H9 (cell line): ENCODE measurements around the gene NAXD. TPM values are rescaled to one million over a fixed set of nuclear protein-coding genes. Genes with fewer than 3 reads are reported as not detected.

Source experiments
- DNase-seq: peaks from one replicate; pipeline ENCODE4 v3.0.0-alpha.2; 2017
- H2AFZ ChIP-seq: one replicate; pipeline ENCODE4 v1.6.1; 2013; ENCODE audit warnings: mild to moderate bottlenecking, low read length, control low read depth, moderate library complexity
- H2AK5ac ChIP-seq: 2 replicates; pipeline ENCODE4 v1.6.1; 2013; ENCODE audit warnings: low read length, control low read depth, mixed read lengths; ENCODE audit not compliant: insufficient read length
- H2BK120ac ChIP-seq: one replicate; pipeline ENCODE4 v1.6.1; 2013; ENCODE audit warnings: low read depth, mild to moderate bottlenecking, low read length, control low read depth, inconsistent platforms; ENCODE audit not compliant: poor library complexity, severe bottlenecking
- H2BK12ac ChIP-seq: 2 replicates; pipeline ENCODE4 v1.6.1; 2013; ENCODE audit warnings: low read length, control low read depth, mixed read lengths, low read depth; ENCODE audit not compliant: insufficient read length
- H2BK15ac ChIP-seq: 2 replicates; pipeline ENCODE4 v1.6.1; 2013; ENCODE audit warnings: low read depth, low read length, control low read depth
- H2BK20ac ChIP-seq: one replicate; pipeline ENCODE4 v1.6.1; 2013; ENCODE audit warnings: low read depth, mild to moderate bottlenecking, low read length, control low read depth, inconsistent platforms; ENCODE audit not compliant: poor library complexity, severe bottlenecking
- H2BK5ac ChIP-seq: 2 replicates; pipeline ENCODE4 v1.6.1; 2013; ENCODE audit warnings: low read length, control low read depth, mixed read lengths; ENCODE audit not compliant: insufficient read length
- H3K14ac ChIP-seq: 2 replicates; pipeline ENCODE4 v1.6.1; 2013; ENCODE audit warnings: low read length, control low read depth; ENCODE audit not compliant: insufficient read depth
- H3K18ac ChIP-seq: 2 replicates; pipeline ENCODE4 v1.6.1; 2013; ENCODE audit warnings: low read depth, mild to moderate bottlenecking, mixed read lengths, low read length, control low read depth; ENCODE audit not compliant: insufficient read length
- H3K23ac ChIP-seq: 2 replicates; pipeline ENCODE4 v1.6.1; 2013; ENCODE audit warnings: low read length, control low read depth, mixed read lengths, low read depth; ENCODE audit not compliant: insufficient read length
- H3K23me2 ChIP-seq: 2 replicates; pipeline ENCODE4 v1.6.1; 2013; ENCODE audit warnings: low read depth, mild to moderate bottlenecking, mixed read lengths, low read length, control low read depth; ENCODE audit not compliant: insufficient read length, poor library complexity, severe bottlenecking
- H3K27ac ChIP-seq: 2 replicates; pipeline ENCODE4 v1.5.1; 2013; ENCODE audit warnings: low read length, control low read depth, mixed read lengths, low read depth; ENCODE audit not compliant: insufficient read length
- H3K27me3 ChIP-seq: 2 replicates; pipeline ENCODE4 v1.6.1; 2013; ENCODE audit warnings: low read length, control low read depth, inconsistent platforms; ENCODE audit not compliant: insufficient read depth
- H3K4ac ChIP-seq: 2 replicates; pipeline ENCODE4 v1.6.1; 2013; ENCODE audit warnings: low read depth, mild to moderate bottlenecking, control low read depth, inconsistent platforms, low read length, moderate library complexity
- H3K4me1 ChIP-seq: 2 replicates; pipeline ENCODE4 v1.6.1; 2013; ENCODE audit warnings: low read length, control low read depth, inconsistent platforms; ENCODE audit not compliant: insufficient read depth
- H3K4me2 ChIP-seq: 2 replicates; pipeline ENCODE4 v1.6.1; 2013; ENCODE audit warnings: low read length, control low read depth, mixed read lengths; ENCODE audit not compliant: insufficient read length, insufficient read depth
- H3K56ac ChIP-seq: 2 replicates; pipeline ENCODE4 v1.6.1; 2013; ENCODE audit warnings: low read depth, mild to moderate bottlenecking, mixed read lengths, low read length, control low read depth; ENCODE audit not compliant: insufficient read length
- H3K79me1 ChIP-seq: 2 replicates; pipeline ENCODE4 v1.6.1; 2013; ENCODE audit warnings: low read depth, mild to moderate bottlenecking, moderate library complexity, low read length, control low read depth, inconsistent platforms; ENCODE audit not compliant: insufficient read depth, poor library complexity, severe bottlenecking
- H3K79me2 ChIP-seq: 2 replicates; pipeline ENCODE4 v1.6.1; 2013; ENCODE audit warnings: low read length, control low read depth, inconsistent platforms; ENCODE audit not compliant: insufficient read depth
- H3K9ac ChIP-seq: 2 replicates; pipeline ENCODE4 v1.6.1; 2013; ENCODE audit warnings: low read length, control low read depth, mixed read lengths; ENCODE audit not compliant: insufficient read length; ENCODE audit errors: extremely low read depth
- H3K9me3 ChIP-seq: one replicate; pipeline ENCODE4 v1.6.1; 2013; ENCODE audit warnings: low read depth, low read length, inconsistent platforms; ENCODE audit not compliant: control insufficient read depth
- H3T11ph ChIP-seq: one replicate; pipeline ENCODE4 v1.6.1; 2013; ENCODE audit warnings: mild to moderate bottlenecking, low read length, control low read depth, inconsistent platforms
- H4K20me1 ChIP-seq: one replicate; pipeline ENCODE4 v1.6.1; 2013; ENCODE audit not compliant: control insufficient read depth, insufficient read length, insufficient read depth
- H4K5ac ChIP-seq: 2 replicates; pipeline ENCODE4 v1.6.1; 2013; ENCODE audit warnings: low read depth, mild to moderate bottlenecking, mixed read lengths, low read length, control low read depth; ENCODE audit not compliant: insufficient read length
- H4K8ac ChIP-seq: replicated peaks from 2 replicates; pipeline ENCODE4 v1.6.1; 2013; ENCODE audit warnings: low read length, control low read depth, mixed read lengths, low read depth; ENCODE audit not compliant: insufficient read length
- H4K91ac ChIP-seq: 2 replicates; pipeline ENCODE4 v1.6.1; 2013; ENCODE audit warnings: low read depth, mild to moderate bottlenecking, moderate library complexity, mixed read lengths, low read length, control low read depth; ENCODE audit not compliant: insufficient read length
- H3K27ac Mint-ChIP-seq, 3 experiments: 2 replicates in 2 of 3; 3 replicates in 1 of 3; pipeline ENCODE4 v1.8.0; 2020 to 2021; ENCODE audit warnings: mixed read lengths in 3 of 3, mild to moderate bottlenecking in 1 of 3, moderate library complexity in 1 of 3
- H3K27me3 Mint-ChIP-seq: 2 replicates; pipeline ENCODE4 v1.8.0; 2021; ENCODE audit warnings: low read depth, mild to moderate bottlenecking, moderate library complexity, mixed read lengths
- H3K36me3 Mint-ChIP-seq, 3 experiments: 2 replicates in 2 of 3; 3 replicates in 1 of 3; pipeline ENCODE4 v1.8.0; 2020 to 2021; ENCODE audit warnings: low read depth in 3 of 3, mixed read lengths in 3 of 3; ENCODE audit not compliant: insufficient read depth in 1 of 3
- H3K4me1 Mint-ChIP-seq, 2 experiments: 2 replicates each; pipeline ENCODE4 v1.8.0; 2020; ENCODE audit warnings: mixed read lengths in 2 of 2
- H3K4me3 Mint-ChIP-seq, 2 experiments: 2 replicates in 1 of 2; 3 replicates in 1 of 2; pipeline ENCODE4 v1.8.0; 2020 to 2021; ENCODE audit warnings: mild to moderate bottlenecking in 2 of 2, mixed read lengths in 2 of 2, moderate library complexity in 1 of 2
- H3K9me3 Mint-ChIP-seq, 2 experiments: 2 replicates in 1 of 2; 3 replicates in 1 of 2; pipeline ENCODE4 v1.8.0; 2020; ENCODE audit warnings: mild to moderate bottlenecking in 2 of 2, mixed read lengths in 2 of 2, moderate library complexity in 1 of 2
- CTCF ChIP-seq: fragments of 200-600 bp; sonication (generic); conservative IDR thresholded peaks from 3 replicates; pipeline ENCODE4 v1.8.0; 2021; ENCODE audit warnings: antibody characterized with exemption, mild to moderate bottlenecking
- WGBS: extraction: QIAGEN DNeasy Blood & Tissue Kit; methylation state at CpG from one replicate; pipeline ENCODE4 v1.1.7; 2013; ENCODE audit warnings: missing lambda C conversion rate, low lambda C conversion rate, mixed read lengths; ENCODE audit not compliant: insufficient read length; ENCODE audit errors: extremely low coverage; 5-methylcytosine and 5-hydroxymethylcytosine counted together
- total RNA-seq: library from RNA; stranded (reverse); gene quantifications from 2 replicates; pipeline ENCODE4 v1.2.1, GENCODE V29; 2021

NAXD gene
- total RNA-seq, 1 experiment from 2014 or later, result 25.5 TPM

- no peak for DNase-seq
- H3K14ac ChIP-seq, result no peak overlapping the region
- no peak overlapping the region for H3K4ac ChIP-seq
- no peak overlapping the region for H4K5ac ChIP-seq
- no peak overlapping the region for H3K4me2 ChIP-seq
- TF ChIP-seq CTCF, result no peak
- H4K91ac ChIP-seq, result no peak overlapping the region
- H2BK120ac ChIP-seq, result no peak overlapping the region
- no peaks in the 10 kb centered on the region for H3K27me3 ChIP-seq
- no peaks in the 10 kb centered on the region for H3K9me3 ChIP-seq
- no CpG with 5 or more reads among the region's 3 CpGs for WGBS
- H3K9ac ChIP-seq, result no peak overlapping the region
- no peaks in the 10 kb centered on the region for H3K79me1 ChIP-seq
- no peak overlapping the region for H3K56ac ChIP-seq
- H3K23ac ChIP-seq, result no peak overlapping the region
- H2AK5ac ChIP-seq, result no peak overlapping the region
- peaks cover 8 to 13% of the 10 kb centered on the region in 2 experiments for H3K4me1 Mint-ChIP-seq
- H2BK5ac ChIP-seq, result no peak overlapping the region
- H3T11ph ChIP-seq, result no peak overlapping the region
- H2BK12ac ChIP-seq, result no peak overlapping the region
- no peaks in the 10 kb centered on the region for H3K4me1 ChIP-seq
- no peaks in the 10 kb centered on the region for H3K36me3 Mint-ChIP-seq
- no peak overlapping the region for H2AFZ ChIP-seq
- H3K79me2 ChIP-seq, result no peaks in the 10 kb centered on the region
- H2BK20ac ChIP-seq, result no peak overlapping the region
- no peak overlapping the region for H2BK15ac ChIP-seq
- no peaks in the 10 kb centered on the region for H4K20me1 ChIP-seq
- no peak overlapping the region for H3K18ac ChIP-seq
- no peak overlapping the region for H3K27ac Mint-ChIP-seq
- no peak overlapping the region for H3K4me3 Mint-ChIP-seq
- no peaks in the 10 kb centered on the region for H3K23me2 ChIP-seq
- no peaks in the 10 kb centered on the region for H3K27me3 Mint-ChIP-seq
- H3K9me3 Mint-ChIP-seq, result no peaks in the 10 kb centered on the region
- no peak overlapping the region for H4K8ac ChIP-seq
- H3K27ac ChIP-seq, result no peak overlapping the region
Measured at GRCh38 chr13:110589793-110590390, 25.5 kb upstream of the NAXD start.
